Transverse colon (tissue), 4 donors: ENCODE measurements around the gene MARCHF7. TPM values are rescaled to one million over a fixed set of nuclear protein-coding genes. Genes with fewer than 3 reads are reported as not detected.
"Not testable (repeated sequence)": the region's sequence is repeated elsewhere in the genome, so short reads cannot be mapped to it uniquely, and the experiment has no call there.

Experiments
- DNase-seq: peaks from one replicate; pipeline ENCODE4 v3.0.0-alpha.2; 2019
- H3K27ac ChIP-seq, 4 donors: fragments of 200-600 bp; sonication (generic); 2 replicates each; pipeline ENCODE4 v1.5.1; 2016 to 2018; ENCODE audit warnings: inconsistent platforms in 4 of 4
- H3K27me3 ChIP-seq: fragments of 200-600 bp; sonication (generic); 2 replicates; pipeline ENCODE4 v1.5.1; 2017; ENCODE audit warnings: inconsistent platforms
- H3K36me3 ChIP-seq, 4 donors: fragments of 200-600 bp; sonication (generic); 2 replicates each; pipeline ENCODE4 v1.5.1; 2017 to 2019; ENCODE audit warnings: inconsistent platforms in 4 of 4
- H3K4me1 ChIP-seq, 4 donors: fragments of 200-600 bp; sonication (generic); 2 replicates each; pipeline ENCODE4 v1.5.1; 2017 to 2020; ENCODE audit warnings: inconsistent platforms in 4 of 4
- H3K4me3 ChIP-seq, 4 donors: fragments of 200-600 bp; sonication (generic); 1 replicate in 1 of 4; 2 replicates in 3 of 4; pipeline versions ENCODE4 v1.5.1 to v1.6.1; 2017 to 2019; ENCODE audit warnings: inconsistent platforms in 4 of 4
- H3K9me3 ChIP-seq, 2 donors: fragments of 200-600 bp; sonication (generic); 2 replicates each; pipeline ENCODE4 v1.5.1; 2017 to 2019; ENCODE audit warnings: inconsistent platforms in 2 of 2
- EP300 ChIP-seq: sonication (generic); formaldehyde crosslinking; IDR thresholded peaks from one replicate; pipeline ENCODE4 v1.6.1; 2017; ENCODE audit warnings: antibody characterized with exemption, low read depth
- POLR2A ChIP-seq: fragments of 450-650 bp; IDR thresholded peaks from one replicate; pipeline ENCODE4 v1.6.1; 2016; ENCODE audit warnings: antibody characterized with exemption, mild to moderate bottlenecking, moderate library complexity
- POLR2AphosphoS5 ChIP-seq, 3 donors: sonication (generic); formaldehyde crosslinking; IDR thresholded peaks; one replicate each; pipeline ENCODE4 v1.6.1; 2016; ENCODE audit warnings: antibody characterized with exemption in 3 of 3
- WGBS, 2 donors: methylation state at CpG; one replicate each; pipeline ENCODE4 v1.1.5; 2018; ENCODE audit warnings: low coverage in 1 of 2; 5-methylcytosine and 5-hydroxymethylcytosine counted together
- in situ Hi-C, 4 donors: fragments of 200-750 bp; cut with MboI; loops; one replicate each; pipeline versions ENCODE4 v1.15.0 to v1.15.1; 2017; ENCODE audit warnings: low sequenced_read_pairs in 3 of 4, low pct_ligation_motif_present in 1 of 4, low pct_unique_long_range_greater_than_20kb in 1 of 4
- intact Hi-C: fragments of 100-400 bp; cut with DNase I; formaldehyde crosslinking; loops from one replicate; pipeline ENCODE4 v1.15.1; 2023; ENCODE audit warnings: low total_unique reads
- total RNA-seq, 4 donors: library from RNA; depleted of rRNA; stranded (reverse); fragments of >200 nt; gene quantifications; one replicate each; pipeline ENCODE4 v1.1.0, GENCODE V29; 2016
- TF ChIP-seq, protein P1 (sequence below), 5 experiments: fragments of 200-600 bp in 3 of 5; fragments of 450-650 bp in 2 of 5; sonication (generic) in 3 of 5; IDR thresholded peaks; 1 replicate in 2 of 5; 2 replicates in 3 of 5; pipeline ENCODE4 v1.5.1; 2016 to 2017; ENCODE audit warnings: antibody characterized with exemption in 5 of 5, inconsistent platforms in 3 of 5, mild to moderate bottlenecking in 2 of 5, moderate library complexity in 1 of 5

Gene MARCHF7
- total RNA-seq, 4 donors from 2014 or later: 25.8 to 96.9 (median 71.0) TPM

- no peak for DNase-seq
- peaks cover 9 to 60% (median 32%) of the 10 kb centered on the region in 4 donors for H3K4me1 ChIP-seq
- peak overlapping the region in 2 of 4 donors; percentile 74 to 86 for H3K4me3 ChIP-seq
- no peak overlapping the region for H3K27ac ChIP-seq
- in situ Hi-C loops (no loop called here), intact Hi-C loops (no loop called here)
- H3K9me3 ChIP-seq: no peaks in the 10 kb centered on the region
- no peak for TF ChIP-seq POLR2AphosphoS5 (IDR thresholded peaks at IDR 0.05)
- no peak for TF ChIP-seq EP300
- TF ChIP-seq, protein P1, sequence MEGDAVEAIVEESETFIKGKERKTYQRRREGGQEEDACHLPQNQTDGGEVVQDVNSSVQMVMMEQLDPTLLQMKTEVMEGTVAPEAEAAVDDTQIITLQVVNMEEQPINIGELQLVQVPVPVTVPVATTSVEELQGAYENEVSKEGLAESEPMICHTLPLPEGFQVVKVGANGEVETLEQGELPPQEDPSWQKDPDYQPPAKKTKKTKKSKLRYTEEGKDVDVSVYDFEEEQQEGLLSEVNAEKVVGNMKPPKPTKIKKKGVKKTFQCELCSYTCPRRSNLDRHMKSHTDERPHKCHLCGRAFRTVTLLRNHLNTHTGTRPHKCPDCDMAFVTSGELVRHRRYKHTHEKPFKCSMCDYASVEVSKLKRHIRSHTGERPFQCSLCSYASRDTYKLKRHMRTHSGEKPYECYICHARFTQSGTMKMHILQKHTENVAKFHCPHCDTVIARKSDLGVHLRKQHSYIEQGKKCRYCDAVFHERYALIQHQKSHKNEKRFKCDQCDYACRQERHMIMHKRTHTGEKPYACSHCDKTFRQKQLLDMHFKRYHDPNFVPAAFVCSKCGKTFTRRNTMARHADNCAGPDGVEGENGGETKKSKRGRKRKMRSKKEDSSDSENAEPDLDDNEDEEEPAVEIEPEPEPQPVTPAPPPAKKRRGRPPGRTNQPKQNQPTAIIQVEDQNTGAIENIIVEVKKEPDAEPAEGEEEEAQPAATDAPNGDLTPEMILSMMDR (IDR thresholded peaks at IDR 0.05): no peak
- no peak for TF ChIP-seq POLR2A
- peaks cover 0 to 22% (median 0%) of the 10 kb centered on the region in 4 donors for H3K36me3 ChIP-seq
- no peaks in the 10 kb centered on the region for H3K27me3 ChIP-seq
- 83 to 86% methylated on average over 3 to 8 of the region's 8 CpGs for WGBS, 2 donors
These were observed 2.1 kb downstream of the MARCHF7 start for GRCh38 chr2:159714247-159714930.

- TF ChIP-seq POLR2A (no peak), POLR2AphosphoS5 (IDR thresholded peaks at IDR 0.05) (no peak), EP300 (no peak)
- TF ChIP-seq, protein P1 (IDR thresholded peaks at IDR 0.05): no peak
- no peaks in the 10 kb centered on the region for H3K9me3 ChIP-seq
- no peak for DNase-seq
- H3K27me3 ChIP-seq: no peaks in the 10 kb centered on the region
- peaks cover 0 to 26% (median 0%) of the 10 kb centered on the region in 4 donors for H3K36me3 ChIP-seq
- H3K4me1 ChIP-seq: peaks cover 9 to 60% (median 31%) of the 10 kb centered on the region in 4 donors
- WGBS, 2 donors: 64 to 85% methylated on average over 2 to 4 of the region's 4 CpGs
- intact Hi-C loops: no loop called here
- H3K27ac ChIP-seq: no peak overlapping the region
- in situ Hi-C loops: no loop called here
- H3K4me3 ChIP-seq: no peak overlapping the region
These were observed 3.1 kb downstream of the MARCHF7 start for GRCh38 chr2:159715451-159715850.

DNA sequence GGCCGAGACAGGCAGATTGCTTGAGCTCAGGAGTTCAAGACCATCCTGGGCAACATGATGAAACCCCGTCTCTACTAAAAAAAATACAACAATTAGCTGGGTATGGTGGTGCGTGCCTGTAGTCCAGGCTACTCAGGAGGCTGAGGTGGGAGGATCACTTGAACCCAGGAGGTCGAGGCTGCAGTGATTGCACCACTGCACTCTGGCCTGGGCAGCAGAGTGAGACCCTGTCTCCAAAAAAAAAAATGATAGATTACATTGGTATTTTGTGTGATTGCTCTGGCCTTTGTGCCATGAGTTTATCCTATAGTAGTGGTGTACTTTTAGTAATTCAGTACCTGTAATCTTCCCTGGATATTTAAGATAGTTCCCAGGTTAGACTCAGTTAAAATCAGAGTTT is 4.1 kb downstream of the MARCHF7 start:
- H3K27me3 ChIP-seq, H3K4me3 ChIP-seq, intact Hi-C loops, in situ Hi-C loops, H3K27ac ChIP-seq, H3K9me3 ChIP-seq, DNase-seq: not testable (repeated sequence)
- peaks cover 0 to 26% (median 0%) of the 10 kb centered on the region in 4 donors for H3K36me3 ChIP-seq
- H3K4me1 ChIP-seq: peaks cover 6 to 56% (median 23%) of the 10 kb centered on the region in 4 donors
- WGBS, 2 donors: 98 to 100% methylated on average over 2 to 4 of the region's 4 CpGs

DNA sequence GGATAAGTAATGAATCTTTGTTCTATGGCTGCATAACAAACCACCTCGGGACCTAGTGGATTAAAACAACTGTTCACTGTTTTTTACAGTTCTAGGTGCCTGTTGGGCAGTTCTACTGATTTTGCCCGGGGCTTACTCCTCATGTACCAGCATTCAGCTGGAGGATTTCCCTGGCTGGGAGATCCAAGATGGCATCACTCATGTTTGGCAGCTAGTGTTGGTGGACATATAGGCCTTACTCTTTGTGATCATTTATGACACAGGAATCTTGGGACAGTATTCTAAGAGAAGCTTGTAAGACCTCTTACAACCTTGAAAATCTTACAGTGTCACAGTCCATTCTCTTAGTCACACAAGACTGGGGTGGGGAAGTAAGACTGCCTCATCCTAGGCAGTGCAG is 4.6 kb downstream of the MARCHF7 start:
- no peak for DNase-seq
- H3K36me3 ChIP-seq: peaks cover 0 to 26% (median 0%) of the 10 kb centered on the region in 4 donors
- intact Hi-C loops (no loop called here), in situ Hi-C loops (no loop called here)
- no peaks in the 10 kb centered on the region for H3K9me3 ChIP-seq
- WGBS, 2 donors: 86 to 94% methylated on average over 2 of the region's 2 CpGs
- no peak overlapping the region for H3K4me3 ChIP-seq
- H3K27ac ChIP-seq: no peak overlapping the region
- H3K27me3 ChIP-seq: no peaks in the 10 kb centered on the region
- H3K4me1 ChIP-seq: peaks cover 7 to 57% (median 23%) of the 10 kb centered on the region in 4 donors
- no peak for TF ChIP-seq EP300

GRCh38 chr2:159720676-159721075 is 8.4 kb downstream of the MARCHF7 start:
- in situ Hi-C loops: no loop called here
- Histone ChIP-seq H3K27ac (no peak overlapping the region), H3K27me3 (no peaks in the 10 kb centered on the region), H3K4me1 (peaks cover 4 to 53% (median 10%) of the 10 kb centered on the region in 4 donors), H3K4me3 (no peak overlapping the region), H3K9me3 (no peaks in the 10 kb centered on the region), H3K36me3 (peaks cover 0 to 26% (median 0%) of the 10 kb centered on the region in 4 donors)
- no peak for DNase-seq
- 91 to 94% methylated on average over 10 of the region's 10 CpGs for WGBS, 2 donors
- intact Hi-C loops: no loop called here
- TF ChIP-seq POLR2A: no peak
- no peak for TF ChIP-seq EP300
- TF ChIP-seq POLR2AphosphoS5 (IDR thresholded peaks at IDR 0.05): no peak
- TF ChIP-seq, protein P1 (IDR thresholded peaks at IDR 0.05): no peak
